ENCODE data around the gene ZNF324B.
"Not testable (repeated sequence)": the region's sequence is repeated elsewhere in the genome, so short reads cannot be mapped to it uniquely, and the experiment has no call there.

DNA sequence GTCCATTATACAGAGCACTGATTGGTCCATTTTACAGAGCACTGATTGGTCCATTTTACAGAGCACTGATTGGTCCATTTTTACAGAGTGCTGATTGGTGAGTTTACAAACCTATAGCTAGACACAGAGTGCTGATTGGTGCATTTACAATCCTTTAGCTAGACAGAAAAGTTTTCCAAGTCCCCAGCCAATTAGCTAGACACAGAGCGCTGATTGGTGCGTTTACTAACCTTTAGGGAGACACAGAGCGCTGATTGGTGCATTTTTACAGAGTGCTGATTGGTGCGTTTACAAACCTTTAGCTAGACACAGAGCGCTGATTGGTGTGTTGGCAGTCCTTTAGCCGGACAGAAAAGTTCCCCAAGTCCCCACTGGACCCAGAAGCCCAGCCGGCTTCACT is 8.4 kb upstream of the ZNF324B start:
- not testable (repeated sequence) for TF ChIP-seq EP300 (IDR thresholded peaks at IDR 0.05); FOXS1 (CRISPR knock-in tag; IDR thresholded peaks at IDR 0.05); RFX5 (IDR thresholded peaks at IDR 0.05); CEBPB (IDR thresholded peaks at IDR 0.05); HDAC2 (IDR thresholded peaks at IDR 0.05)
- TF ChIP-seq, protein P1, sequence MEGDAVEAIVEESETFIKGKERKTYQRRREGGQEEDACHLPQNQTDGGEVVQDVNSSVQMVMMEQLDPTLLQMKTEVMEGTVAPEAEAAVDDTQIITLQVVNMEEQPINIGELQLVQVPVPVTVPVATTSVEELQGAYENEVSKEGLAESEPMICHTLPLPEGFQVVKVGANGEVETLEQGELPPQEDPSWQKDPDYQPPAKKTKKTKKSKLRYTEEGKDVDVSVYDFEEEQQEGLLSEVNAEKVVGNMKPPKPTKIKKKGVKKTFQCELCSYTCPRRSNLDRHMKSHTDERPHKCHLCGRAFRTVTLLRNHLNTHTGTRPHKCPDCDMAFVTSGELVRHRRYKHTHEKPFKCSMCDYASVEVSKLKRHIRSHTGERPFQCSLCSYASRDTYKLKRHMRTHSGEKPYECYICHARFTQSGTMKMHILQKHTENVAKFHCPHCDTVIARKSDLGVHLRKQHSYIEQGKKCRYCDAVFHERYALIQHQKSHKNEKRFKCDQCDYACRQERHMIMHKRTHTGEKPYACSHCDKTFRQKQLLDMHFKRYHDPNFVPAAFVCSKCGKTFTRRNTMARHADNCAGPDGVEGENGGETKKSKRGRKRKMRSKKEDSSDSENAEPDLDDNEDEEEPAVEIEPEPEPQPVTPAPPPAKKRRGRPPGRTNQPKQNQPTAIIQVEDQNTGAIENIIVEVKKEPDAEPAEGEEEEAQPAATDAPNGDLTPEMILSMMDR (IDR thresholded peaks at IDR 0.05) = not testable (repeated sequence)

Data from A549 (cell line).